ENCODE data around the gene FANCC.

Gene FANCC

GRCh38 chr9:95118596-95118995, 198.9 kb downstream of the FANCC start:
- in situ Hi-C loops (cut with HindIII; ENCODE audit: low pct_unique_long_range_greater_than_20kb, low sequenced_read_pairs), result no loop called here
- no peak for TF ChIP-seq JUND (IDR thresholded peaks at IDR 0.05; ENCODE audit: low read depth)
- DNase-seq (ENCODE audit: low read depth in 1 of 2, low spot score in 1 of 2), result no peak

GRCh38 chr9:95116808-95117204, 200.7 kb downstream of the FANCC start:
- no peak for TF ChIP-seq JUND (IDR thresholded peaks at IDR 0.05; ENCODE audit: low read depth)
- in situ Hi-C loops (cut with HindIII; ENCODE audit: low pct_unique_long_range_greater_than_20kb, low sequenced_read_pairs), result no loop called here
- DNase-seq (ENCODE audit: low read depth in 1 of 2, low spot score in 1 of 2), result no peak

DNA sequence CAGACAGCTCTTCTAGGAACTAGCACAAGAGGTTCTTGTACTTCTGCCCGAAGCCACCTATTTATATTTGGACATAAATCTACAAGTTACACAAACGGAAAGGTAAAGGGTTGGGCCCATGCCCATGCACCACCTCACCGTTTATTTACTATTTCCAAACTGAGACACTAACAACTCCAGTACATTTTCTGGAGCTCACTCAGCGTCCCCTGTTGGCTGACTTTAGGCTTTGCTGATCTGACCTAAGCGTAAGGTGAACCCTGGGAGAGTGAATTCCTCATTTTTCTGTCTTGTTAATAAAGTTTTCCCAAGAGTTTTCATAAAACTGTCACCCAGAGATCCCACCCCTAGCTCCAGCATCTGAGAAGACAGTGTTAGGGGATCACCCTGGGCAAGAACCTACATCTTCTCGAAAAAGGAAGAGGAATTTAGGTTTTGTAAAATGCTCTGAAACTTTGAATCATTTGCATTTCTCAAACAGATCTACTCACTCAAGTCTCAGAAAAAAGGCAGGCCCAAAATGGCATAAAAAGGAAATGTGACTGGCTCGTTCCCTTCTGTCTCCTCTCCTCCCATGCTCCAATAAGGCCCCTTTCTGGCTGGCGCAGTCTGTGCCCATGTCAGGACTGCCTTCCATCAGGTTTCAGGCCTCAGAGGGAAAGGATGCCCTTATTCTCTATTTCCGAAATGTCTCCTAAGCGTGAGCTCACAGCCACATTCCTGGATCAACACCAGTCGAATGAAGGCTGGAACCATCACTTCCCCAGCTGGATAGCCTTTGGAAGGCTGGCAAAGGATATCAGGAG, 201.3 kb downstream of the FANCC start:
- TF ChIP-seq JUND (IDR thresholded peaks at IDR 0.05; ENCODE audit: low read depth), result no peak
- in situ Hi-C loops (cut with HindIII; ENCODE audit: low pct_unique_long_range_greater_than_20kb, low sequenced_read_pairs), result no loop called here
- DNase-seq (ENCODE audit: low read depth in 1 of 2, low spot score in 1 of 2), result peak in 1 of 2 experiments; percentile 77

DNA sequence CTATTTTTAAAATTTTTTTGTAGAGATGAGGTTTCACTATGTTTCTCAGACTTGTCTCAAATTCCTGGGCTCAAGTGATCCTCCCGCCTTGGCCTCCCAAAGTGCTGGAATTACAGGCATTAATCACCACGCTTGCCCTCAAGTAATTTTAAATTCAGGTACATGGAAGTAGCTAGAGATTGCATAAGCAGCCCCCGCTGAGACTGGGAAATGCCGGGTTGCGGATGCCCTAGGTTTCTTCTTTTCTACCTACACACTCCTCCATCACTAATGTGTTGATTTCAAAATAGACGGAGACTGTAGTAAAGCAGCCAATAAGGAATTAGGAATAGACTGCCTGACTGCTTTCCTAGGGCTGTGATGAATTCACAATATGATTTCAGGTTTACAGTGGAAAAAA, 202.4 kb downstream of the FANCC start:
- no peak for TF ChIP-seq JUND (IDR thresholded peaks at IDR 0.05; ENCODE audit: low read depth)
- in situ Hi-C loops (cut with HindIII; ENCODE audit: low pct_unique_long_range_greater_than_20kb, low sequenced_read_pairs), result no loop called here
- no peak for DNase-seq (ENCODE audit: low read depth in 1 of 2, low spot score in 1 of 2)

- DNase-seq (ENCODE audit: low read depth in 1 of 2, low spot score in 1 of 2), result no peak
- TF ChIP-seq JUND (IDR thresholded peaks at IDR 0.05; ENCODE audit: low read depth), result no peak
- in situ Hi-C loops (cut with HindIII; ENCODE audit: low pct_unique_long_range_greater_than_20kb, low sequenced_read_pairs), result no loop called here
Measured at GRCh38 chr9:95112436-95113280, 204.9 kb downstream of the FANCC start.

DNA sequence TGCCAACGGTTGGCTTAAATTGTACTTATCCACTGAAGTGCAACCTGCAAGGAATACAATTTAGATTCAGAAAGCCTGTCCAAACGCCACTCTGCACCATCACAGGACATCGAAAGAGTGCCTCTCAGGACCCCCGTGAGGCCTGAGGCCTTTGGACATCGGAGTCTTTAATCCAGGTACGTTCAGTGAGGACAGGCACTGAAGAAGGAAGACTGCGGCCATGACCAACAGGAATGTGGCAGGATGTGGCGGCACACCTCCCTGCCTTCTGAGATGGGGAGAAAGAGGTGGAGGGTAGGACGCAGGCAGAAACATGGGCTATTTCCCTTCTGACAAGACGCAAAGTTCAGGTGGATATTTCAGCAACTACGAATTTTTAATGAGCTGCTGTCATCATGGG, 205.8 kb downstream of the FANCC start:
- DNase-seq (ENCODE audit: low read depth in 1 of 2, low spot score in 1 of 2), result no peak
- in situ Hi-C loops (cut with HindIII; ENCODE audit: low pct_unique_long_range_greater_than_20kb, low sequenced_read_pairs), result no loop called here
- TF ChIP-seq JUND (IDR thresholded peaks at IDR 0.05; ENCODE audit: low read depth), result no peak

DNA sequence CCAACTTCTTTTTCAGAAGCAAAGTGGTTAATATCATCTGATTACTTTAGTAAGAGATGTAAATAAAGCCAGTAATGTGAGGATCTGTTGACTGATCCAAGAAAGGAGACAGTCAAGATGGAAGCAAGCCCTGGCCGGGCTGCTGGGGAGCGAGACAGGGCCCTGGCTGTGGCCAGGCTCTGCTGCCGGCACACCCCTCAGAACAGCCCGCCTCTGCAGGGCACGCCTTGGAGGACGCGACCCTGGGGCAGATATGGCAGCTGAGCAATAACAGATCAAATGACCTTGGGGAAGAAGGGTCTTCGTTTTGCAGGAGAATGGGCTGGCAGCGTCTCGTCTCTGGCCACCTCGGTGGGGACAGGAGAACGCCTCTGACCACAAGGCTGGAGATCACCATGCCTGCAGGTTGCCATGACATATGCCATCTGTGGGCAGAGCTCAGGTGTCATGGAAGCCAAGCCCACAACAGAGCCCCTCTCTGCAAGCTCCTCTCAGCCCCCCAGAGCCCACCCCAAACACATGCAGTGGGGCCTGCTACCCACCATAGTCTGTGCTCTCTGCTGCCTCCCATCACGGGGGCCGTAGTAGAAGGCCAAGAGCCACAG, 206.5 kb downstream of the FANCC start:
- no peak for DNase-seq (ENCODE audit: low read depth in 1 of 2, low spot score in 1 of 2)
- in situ Hi-C loops (cut with HindIII; ENCODE audit: low pct_unique_long_range_greater_than_20kb, low sequenced_read_pairs), result no loop called here
- TF ChIP-seq JUND (IDR thresholded peaks at IDR 0.05; ENCODE audit: low read depth), result no peak

DNA sequence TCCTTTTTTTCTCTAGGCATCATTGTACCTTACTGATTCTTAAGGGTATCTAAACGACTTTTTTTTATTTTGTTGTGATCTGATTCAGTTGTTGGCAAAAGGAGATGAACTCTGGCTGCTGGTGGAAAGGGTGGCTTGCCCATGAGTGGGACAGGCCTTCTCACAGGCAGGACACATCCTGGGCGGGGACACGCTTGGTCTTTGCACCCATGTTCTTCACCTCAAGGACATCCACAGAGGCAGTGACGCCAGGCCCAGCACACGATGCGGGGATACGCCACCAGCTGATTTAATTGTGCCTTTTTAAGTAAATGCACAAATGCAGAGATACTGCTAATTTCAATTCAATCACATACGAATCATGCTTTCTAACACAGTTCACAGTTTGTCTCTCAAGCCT, 208.1 kb downstream of the FANCC start:
- in situ Hi-C loops (cut with HindIII; ENCODE audit: low pct_unique_long_range_greater_than_20kb, low sequenced_read_pairs), result no loop called here
- DNase-seq (ENCODE audit: low read depth in 1 of 2, low spot score in 1 of 2), result no peak
- TF ChIP-seq JUND (IDR thresholded peaks at IDR 0.05; ENCODE audit: low read depth), result no peak

GRCh38 chr9:95108777-95109176, 208.7 kb downstream of the FANCC start:
- DNase-seq (ENCODE audit: low read depth in 1 of 2, low spot score in 1 of 2), result no peak
- in situ Hi-C loops (cut with HindIII; ENCODE audit: low pct_unique_long_range_greater_than_20kb, low sequenced_read_pairs), result no loop called here
- TF ChIP-seq JUND (IDR thresholded peaks at IDR 0.05; ENCODE audit: low read depth), result no peak

DNA sequence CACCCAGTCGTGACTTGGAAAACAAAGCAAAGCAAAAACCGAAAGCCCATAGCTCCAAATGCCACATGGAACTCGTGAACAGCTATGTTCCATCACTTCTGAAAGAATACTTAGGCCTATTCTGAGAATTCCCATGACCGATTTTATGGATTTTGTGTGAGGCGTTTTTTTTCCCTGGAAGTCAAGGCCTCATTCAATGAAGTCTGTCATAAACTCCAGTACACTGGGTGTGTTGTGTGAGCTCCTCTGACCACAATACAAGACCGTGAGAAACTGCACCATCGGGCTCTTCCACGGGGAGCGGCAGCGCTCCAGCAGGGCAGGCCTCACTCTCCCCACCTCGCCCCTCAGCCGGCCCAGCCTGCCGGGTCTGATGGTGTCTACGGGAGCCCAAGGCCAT, 209.5 kb downstream of the FANCC start:
- DNase-seq (ENCODE audit: low read depth in 1 of 2, low spot score in 1 of 2), result no peak
- in situ Hi-C loops (cut with HindIII; ENCODE audit: low pct_unique_long_range_greater_than_20kb, low sequenced_read_pairs), result no loop called here
- no peak for TF ChIP-seq JUND (IDR thresholded peaks at IDR 0.05; ENCODE audit: low read depth)

- no peak for TF ChIP-seq JUND (IDR thresholded peaks at IDR 0.05; ENCODE audit: low read depth)
- in situ Hi-C loops (cut with HindIII; ENCODE audit: low pct_unique_long_range_greater_than_20kb, low sequenced_read_pairs), result no loop called here
- DNase-seq (ENCODE audit: low read depth in 1 of 2, low spot score in 1 of 2), result no peak
Measured at GRCh38 chr9:95107001-95107749, 210.3 kb downstream of the FANCC start.

DNA sequence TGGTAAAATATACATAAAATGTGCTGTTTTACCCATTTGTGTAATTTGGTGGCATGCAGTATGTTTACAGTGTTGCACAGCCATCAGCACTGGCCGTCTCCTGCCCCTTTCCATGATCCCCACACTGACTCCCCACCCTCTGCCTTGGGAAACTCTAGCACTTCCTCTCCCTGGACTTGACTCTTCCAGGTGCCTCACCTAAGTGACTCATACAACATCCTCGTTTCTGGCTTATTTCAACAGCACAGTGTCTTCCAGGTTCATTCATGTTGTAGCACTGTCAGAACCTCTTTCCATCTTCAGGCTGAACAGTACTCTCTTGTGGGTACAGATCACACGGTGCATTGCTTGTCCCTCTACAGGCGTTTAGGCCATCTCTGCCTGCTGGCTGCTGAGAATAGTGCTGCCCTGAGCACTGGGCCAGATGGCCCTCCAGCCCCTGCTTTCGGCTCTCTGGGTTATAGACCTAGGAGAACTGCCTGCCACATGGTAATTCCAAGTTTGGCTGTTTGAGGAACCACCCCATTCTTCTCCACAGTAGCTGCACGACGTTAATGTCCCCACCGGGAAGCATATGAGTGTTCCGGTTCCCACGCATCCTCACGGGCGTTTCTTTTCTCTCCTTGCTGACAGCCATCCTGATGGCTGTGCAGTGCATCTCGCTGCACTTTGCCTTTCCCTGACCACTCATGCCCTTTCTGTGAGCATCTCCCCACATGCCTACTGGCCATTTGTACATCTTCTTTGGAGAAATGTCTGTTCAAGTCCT, 211.8 kb downstream of the FANCC start:
- no peak for TF ChIP-seq JUND (IDR thresholded peaks at IDR 0.05; ENCODE audit: low read depth)
- DNase-seq (ENCODE audit: low read depth in 1 of 2, low spot score in 1 of 2), result no peak
- in situ Hi-C loops (cut with HindIII; ENCODE audit: low pct_unique_long_range_greater_than_20kb, low sequenced_read_pairs), result no loop called here
